T-helper 17 cell (primary cell): ENCODE data around the gene SPACA7. TPM values are rescaled to one million over a fixed set of nuclear protein-coding genes. Genes with fewer than 3 reads are reported as not detected.

ENCODE experiments used
- ATAC-seq: fragments of 150-1000 bp; cut with Tn5 transposase; 2 replicates; pipeline ENCODE4 v1.10.0; 2021; ENCODE audit warnings: mild to moderate bottlenecking, moderate library complexity
- DNase-seq, 3 donors: peaks; one replicate each; pipeline versions ENCODE4 v3.0.0 to v3.0.0-alpha.2; 2020 to 2021
- H3K9me3 ChIP-seq: one replicate; pipeline ENCODE4 v1.7.0; 2013; ENCODE audit warnings: low read length, mild to moderate bottlenecking; ENCODE audit not compliant: control insufficient read depth, poor library complexity, severe bottlenecking
- H3K27ac Mint-ChIP-seq: one replicate; pipeline ENCODE4 v1.8.0; 2022; ENCODE audit warnings: mild to moderate bottlenecking, moderate library complexity, mixed read lengths
- H3K27me3 Mint-ChIP-seq: one replicate; pipeline ENCODE4 v1.8.0; 2022; ENCODE audit warnings: mixed read lengths
- H3K36me3 Mint-ChIP-seq: one replicate; pipeline ENCODE4 v1.8.0; 2022; ENCODE audit warnings: low read depth, mixed read lengths
- H3K4me1 Mint-ChIP-seq: one replicate; pipeline ENCODE4 v1.8.0; 2022; ENCODE audit warnings: mild to moderate bottlenecking, mixed read lengths
- H3K4me3 Mint-ChIP-seq: one replicate; pipeline ENCODE4 v1.8.0; 2022; ENCODE audit warnings: mild to moderate bottlenecking, moderate library complexity, mixed read lengths
- total RNA-seq, 4 donors: library from RNA in 2 of 4; stranded (reverse) in 2 of 4; gene quantifications; one replicate each; pipeline ENCODE4 v1.2.3 and lab custom pipeline; 2022 to 2026

SPACA7 gene
- total RNA-seq, 2 donors from 2014 or later = not detected

DNA sequence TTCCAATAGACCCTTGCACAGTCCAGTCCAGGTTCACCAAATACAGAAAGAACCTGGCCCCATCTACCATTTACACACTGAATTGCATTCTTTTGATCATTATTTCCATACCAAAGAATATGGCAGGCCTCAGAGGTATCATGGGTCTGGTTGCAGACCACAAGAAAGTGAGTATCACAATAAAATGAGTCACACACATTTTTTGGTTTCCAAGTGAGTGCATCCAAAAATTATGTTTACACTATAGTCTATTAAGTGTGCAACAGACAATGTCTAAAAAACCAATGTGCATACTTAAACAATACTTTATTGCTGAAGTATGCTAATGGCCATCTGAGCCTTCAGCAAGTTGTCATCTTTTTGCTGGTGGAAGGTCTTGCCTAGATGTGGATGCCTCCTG lies 105.3 kb downstream of the SPACA7 start:
- H3K9me3 ChIP-seq = no peaks in the 10 kb centered on the region
- Mint-ChIP-seq H3K27ac (no peak overlapping the region), H3K36me3 (peaks cover 2% of the 10 kb centered on the region), H3K4me3 (no peak overlapping the region), H3K4me1 (no peaks in the 10 kb centered on the region), H3K27me3 (peaks cover under 1% of the 10 kb centered on the region)
- no peak for DNase-seq
- no peak for ATAC-seq

DNA sequence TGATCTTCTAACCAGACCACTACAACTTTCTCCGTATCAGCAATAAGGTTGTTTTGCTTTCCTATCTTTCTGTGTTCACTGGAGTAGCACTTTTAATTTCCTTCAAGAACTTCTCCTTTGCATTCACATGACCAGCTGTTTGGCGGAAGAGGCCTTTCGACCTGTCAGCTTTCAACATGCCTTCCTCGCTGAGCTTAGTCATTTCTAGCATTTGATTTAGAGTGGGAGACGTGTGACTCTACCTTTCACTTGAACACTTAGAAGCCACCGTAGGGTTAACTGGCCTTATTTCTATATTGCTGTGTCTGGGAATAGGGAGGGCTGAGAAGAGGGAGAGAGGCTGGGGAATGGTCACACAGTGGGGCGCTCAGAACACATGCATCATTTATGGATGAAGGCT lies 107.1 kb downstream of the SPACA7 start:
- H3K27ac Mint-ChIP-seq = no peak overlapping the region
- peaks cover 3% of the 10 kb centered on the region for H3K36me3 Mint-ChIP-seq
- no peak for ATAC-seq

More for the DNA sequence above, 107.1 kb downstream of the SPACA7 start:
- H3K9me3 ChIP-seq = no peaks in the 10 kb centered on the region
- DNase-seq = no peak
- no peaks in the 10 kb centered on the region for H3K27me3 Mint-ChIP-seq
- no peak overlapping the region for H3K4me3 Mint-ChIP-seq
- H3K4me1 Mint-ChIP-seq = no peaks in the 10 kb centered on the region

Other genes starting within 250 kb of the SPACA7 start
- 10 to 100 TPM; 34.5 to 35.3 TPM for gene TUBGCP3, start 211.8 kb downstream of the SPACA7 start, total RNA-seq